Adrenal gland (tissue), 12 donors: ENCODE data around the gene MT1B. TPM values are rescaled to one million over a fixed set of nuclear protein-coding genes. Genes with fewer than 3 reads are reported as not detected.

Experiments used
- DNase-seq, 7 donors: peaks; one replicate each; pipeline ENCODE4 v3.0.0-alpha.2; 2019 to 2020
- H3K27ac ChIP-seq, 5 donors: fragments of 200-600 bp; sonication (generic) in 4 of 5; 1 replicate in 3 of 5; 2 replicates in 2 of 5; pipeline versions ENCODE4 v1.5.1 to v1.8.0; 2016 to 2020; ENCODE audit warnings: mild to moderate bottlenecking in 1 of 5
- H3K27me3 ChIP-seq: fragments of 200-600 bp; 2 replicates; pipeline ENCODE4 v1.8.0; 2021
- H3K36me3 ChIP-seq, 2 donors: fragments of 200-600 bp; replicated peaks in 1 of 2; 1 replicate in 1 of 2; 2 replicates in 1 of 2; pipeline versions ENCODE4 v1.5.1 to v1.8.0; 2018 to 2022
- H3K4me1 ChIP-seq, 2 donors: fragments of 200-600 bp; replicated peaks in 1 of 2; 1 replicate in 1 of 2; 2 replicates in 1 of 2; pipeline versions ENCODE4 v1.5.1 to v1.8.0; 2018 to 2021
- H3K4me3 ChIP-seq, 4 donors: fragments of 200-600 bp; sonication (generic) in 3 of 4; one replicate each; pipeline ENCODE4 v1.5.1; 2016 to 2018
- H3K9me3 ChIP-seq, 3 donors: fragments of 200-600 bp; sonication (generic) in 1 of 3; replicated peaks in 1 of 3; 1 replicate in 2 of 3; 2 replicates in 1 of 3; pipeline versions ENCODE4 v1.5.1 to v1.8.0; 2016 to 2021
- POLR2A ChIP-seq, 2 donors: fragments of 450-650 bp; IDR thresholded peaks; one replicate each; pipeline ENCODE4 v1.6.1; 2017; ENCODE audit warnings: antibody characterized with exemption in 2 of 2, mild to moderate bottlenecking in 2 of 2, moderate library complexity in 1 of 2
- WGBS, 4 donors: extraction: QIAGEN DNeasy Blood & Tissue Kit in 2 of 4; methylation state at CpG; one replicate each; pipeline versions ENCODE4 v1.1.5 to v1.1.7; 2013 to 2017; 5-methylcytosine and 5-hydroxymethylcytosine counted together
- intact Hi-C, 2 donors: fragments of 100-400 bp; cut with DNase I; formaldehyde crosslinking; loops; one replicate each; pipeline versions ENCODE4 v1.14.1 to v1.15.0; 2022 to 2023
- polyA plus RNA-seq, 3 donors: library from polyadenylated mRNA; stranded (reverse); fragments of 200-250 nt in 2 of 3; fragments of 350-450 nt in 1 of 3; fragmentation: Illumina TruSeq in 1 of 3; extraction: RNeasy Lipid Tissue Mini Kit (QIAGEN cat#74804) in 1 of 3; gene quantifications; one replicate each; pipeline ENCODE4 v1.2.3, GENCODE V29; 2013 to 2014
- total RNA-seq, 9 donors: library from RNA; depleted of rRNA in 4 of 9; stranded (reverse); fragments of >200 nt in 4 of 9; fragments of 120-200 nt in 1 of 9; fragmentation: NEBNext Ultra II Directional in 1 of 9; extraction: Animal tissue kit (Norgen Biotek cat#: 25700) in 1 of 9; gene quantifications; one replicate each; pipeline versions ENCODE4 v1.1.0 to v1.2.4, GENCODE V29; 2013 to 2023
- TF ChIP-seq, protein P1 (sequence below), 6 experiments: fragments of 450-650 bp in 4 of 6; fragments of 200-600 bp in 2 of 6; sonication (generic) in 1 of 6; IDR thresholded peaks; 1 replicate in 5 of 6; 2 replicates in 1 of 6; pipeline versions ENCODE4 v1.5.1 to v1.8.0; 2016 to 2021; ENCODE audit warnings: antibody characterized with exemption in 6 of 6, mild to moderate bottlenecking in 2 of 6, moderate library complexity in 1 of 6
- donor health status: healthy with polysubstance abuse.
- donor health status: Bipolar disorder and iron deficiency.
- donor health status: DM: yes; HTN: yes; CAD: no.
- donor health status: DM: no; HTN: no; CAD: no.
- donor health status: DM: no; HTN: no; CAD: no.
- donor health status: DM: yes; HTN: yes; CAD: no.

The MT1B gene
- total and polyA plus RNA-seq, 12 donors: not detected

GRCh38 chr16:56653218-56653617, 1.5 kb downstream of the MT1B start:
- peaks cover under 1 to 7% of the 10 kb centered on the region in 2 donors for H3K4me1 ChIP-seq
- H3K4me3 ChIP-seq: no peak overlapping the region
- TF ChIP-seq, protein P1, sequence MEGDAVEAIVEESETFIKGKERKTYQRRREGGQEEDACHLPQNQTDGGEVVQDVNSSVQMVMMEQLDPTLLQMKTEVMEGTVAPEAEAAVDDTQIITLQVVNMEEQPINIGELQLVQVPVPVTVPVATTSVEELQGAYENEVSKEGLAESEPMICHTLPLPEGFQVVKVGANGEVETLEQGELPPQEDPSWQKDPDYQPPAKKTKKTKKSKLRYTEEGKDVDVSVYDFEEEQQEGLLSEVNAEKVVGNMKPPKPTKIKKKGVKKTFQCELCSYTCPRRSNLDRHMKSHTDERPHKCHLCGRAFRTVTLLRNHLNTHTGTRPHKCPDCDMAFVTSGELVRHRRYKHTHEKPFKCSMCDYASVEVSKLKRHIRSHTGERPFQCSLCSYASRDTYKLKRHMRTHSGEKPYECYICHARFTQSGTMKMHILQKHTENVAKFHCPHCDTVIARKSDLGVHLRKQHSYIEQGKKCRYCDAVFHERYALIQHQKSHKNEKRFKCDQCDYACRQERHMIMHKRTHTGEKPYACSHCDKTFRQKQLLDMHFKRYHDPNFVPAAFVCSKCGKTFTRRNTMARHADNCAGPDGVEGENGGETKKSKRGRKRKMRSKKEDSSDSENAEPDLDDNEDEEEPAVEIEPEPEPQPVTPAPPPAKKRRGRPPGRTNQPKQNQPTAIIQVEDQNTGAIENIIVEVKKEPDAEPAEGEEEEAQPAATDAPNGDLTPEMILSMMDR (IDR thresholded peaks at IDR 0.05): no peak
- TF ChIP-seq POLR2A (IDR thresholded peaks at IDR 0.05): no peak
- intact Hi-C loops: no loop called here
- H3K9me3 ChIP-seq: no peaks in the 10 kb centered on the region
- DNase-seq: no peak
- no peak overlapping the region for H3K27ac ChIP-seq
- 86 to 89% (median 87%) methylated on average over 7 of the region's 7 CpGs for WGBS, 4 donors
- H3K36me3 ChIP-seq: no peaks in the 10 kb centered on the region
- no peaks in the 10 kb centered on the region for H3K27me3 ChIP-seq

- no peaks in the 10 kb centered on the region for H3K9me3 ChIP-seq
- TF ChIP-seq, protein P1 (IDR thresholded peaks at IDR 0.05): no peak
- TF ChIP-seq POLR2A (IDR thresholded peaks at IDR 0.05): peak; percentile 17 to 65
- H3K27me3 ChIP-seq: no peaks in the 10 kb centered on the region
- peak within 1 kb of the TSS; percentile 27 to 96 (median 60) for H3K27ac ChIP-seq
- intact Hi-C loops: no loop called here
- peaks cover 3 to 15% of the 10 kb centered on the region in 2 donors for H3K4me1 ChIP-seq
- no peaks in the 10 kb centered on the region for H3K36me3 ChIP-seq
- peak within 1 kb of the TSS in 2 of 4 donors; percentile 18 to 79 for H3K4me3 ChIP-seq
- peak; percentile 91 to 98 (median 96) for DNase-seq
- WGBS, 4 donors: 0 to 1% (median 0%) methylated on average over 12 to 46 of the region's 46 CpGs
Observed at GRCh38 chr16:56657555-56658326, 6.1 kb downstream of the MT1B start, which contains the start of gene MT1F. TSS of gene MT1F (plus strand) at chr16:56657959. CDS start at chr16:56658059, 100 bp downstream.

DNA sequence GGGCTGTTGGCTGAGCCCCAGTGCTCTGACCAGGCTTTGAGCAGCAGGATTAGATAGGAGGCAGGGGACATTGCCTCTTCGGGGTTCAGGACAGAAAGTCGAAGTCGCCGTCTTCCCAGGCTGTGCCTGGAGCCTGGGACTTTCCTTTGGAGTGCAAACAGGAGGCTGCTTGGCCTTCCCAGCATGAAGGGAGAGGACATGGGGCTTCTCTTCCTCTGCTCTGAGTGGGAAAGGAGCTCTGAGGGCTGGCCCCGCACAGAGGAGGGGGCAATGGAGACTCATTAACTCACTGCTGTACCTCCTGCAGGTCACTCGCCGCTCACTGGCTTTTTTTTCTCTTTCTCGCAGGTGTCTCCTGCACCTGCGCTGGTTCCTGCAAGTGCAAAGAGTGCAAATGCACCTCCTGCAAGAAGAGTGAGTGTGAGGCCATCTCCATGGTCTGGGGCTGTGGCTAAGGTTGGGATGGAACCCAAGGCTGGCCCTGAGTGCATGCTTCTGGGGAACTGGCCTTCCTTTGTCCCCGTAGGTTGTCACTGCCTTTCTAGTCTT, 6.7 kb downstream of the MT1B start:
- no peaks in the 10 kb centered on the region for H3K27me3 ChIP-seq
- no peak for DNase-seq
- peak overlapping the region in 3 of 5 donors; percentile 60 to 96 (median 83) for H3K27ac ChIP-seq
- intact Hi-C loops: no loop called here
- WGBS, 4 donors: 45 to 50% (median 47%) methylated on average over 6 to 10 of the region's 10 CpGs
- TF ChIP-seq, protein P1 (IDR thresholded peaks at IDR 0.05): no peak
- no peak for TF ChIP-seq POLR2A (IDR thresholded peaks at IDR 0.05)
- no peaks in the 10 kb centered on the region for H3K36me3 ChIP-seq
- peak overlapping the region in 1 of 4 donors; percentile 79 for H3K4me3 ChIP-seq
- no peaks in the 10 kb centered on the region for H3K9me3 ChIP-seq
- peaks cover 3 to 15% of the 10 kb centered on the region in 2 donors for H3K4me1 ChIP-seq
